Adrenal gland (tissue), 12 donors: ENCODE results near the gene THUMPD3. TPM values are rescaled to one million over a fixed set of nuclear protein-coding genes. Genes with fewer than 3 reads are reported as not detected.

Experiments used
- DNase-seq, 7 donors: peaks; one replicate each; pipeline ENCODE4 v3.0.0-alpha.2; 2019 to 2020
- H3K27ac ChIP-seq, 5 donors: fragments of 200-600 bp; sonication (generic) in 4 of 5; 1 replicate in 3 of 5; 2 replicates in 2 of 5; pipeline versions ENCODE4 v1.5.1 to v1.8.0; 2016 to 2020; ENCODE audit warnings: mild to moderate bottlenecking in 1 of 5
- H3K27me3 ChIP-seq: fragments of 200-600 bp; 2 replicates; pipeline ENCODE4 v1.8.0; 2021
- H3K36me3 ChIP-seq, 2 donors: fragments of 200-600 bp; replicated peaks in 1 of 2; 1 replicate in 1 of 2; 2 replicates in 1 of 2; pipeline versions ENCODE4 v1.5.1 to v1.8.0; 2018 to 2022
- H3K4me1 ChIP-seq, 2 donors: fragments of 200-600 bp; replicated peaks in 1 of 2; 1 replicate in 1 of 2; 2 replicates in 1 of 2; pipeline versions ENCODE4 v1.5.1 to v1.8.0; 2018 to 2021
- H3K4me3 ChIP-seq, 4 donors: fragments of 200-600 bp; sonication (generic) in 3 of 4; one replicate each; pipeline ENCODE4 v1.5.1; 2016 to 2018
- H3K9me3 ChIP-seq, 3 donors: fragments of 200-600 bp; sonication (generic) in 1 of 3; replicated peaks in 1 of 3; 1 replicate in 2 of 3; 2 replicates in 1 of 3; pipeline versions ENCODE4 v1.5.1 to v1.8.0; 2016 to 2021
- POLR2A ChIP-seq, 2 donors: fragments of 450-650 bp; IDR thresholded peaks; one replicate each; pipeline ENCODE4 v1.6.1; 2017; ENCODE audit warnings: antibody characterized with exemption in 2 of 2, mild to moderate bottlenecking in 2 of 2, moderate library complexity in 1 of 2
- WGBS, 4 donors: extraction: QIAGEN DNeasy Blood & Tissue Kit in 2 of 4; methylation state at CpG; one replicate each; pipeline versions ENCODE4 v1.1.5 to v1.1.7; 2013 to 2017; 5-methylcytosine and 5-hydroxymethylcytosine counted together
- intact Hi-C, 2 donors: fragments of 100-400 bp; cut with DNase I; formaldehyde crosslinking; loops; one replicate each; pipeline versions ENCODE4 v1.14.1 to v1.15.0; 2022 to 2023
- polyA plus RNA-seq, 3 donors: library from polyadenylated mRNA; stranded (reverse); fragments of 200-250 nt in 2 of 3; fragments of 350-450 nt in 1 of 3; fragmentation: Illumina TruSeq in 1 of 3; extraction: RNeasy Lipid Tissue Mini Kit (QIAGEN cat#74804) in 1 of 3; gene quantifications; one replicate each; pipeline ENCODE4 v1.2.3, GENCODE V29; 2013 to 2014
- total RNA-seq, 9 donors: library from RNA; depleted of rRNA in 4 of 9; stranded (reverse); fragments of >200 nt in 4 of 9; fragments of 120-200 nt in 1 of 9; fragmentation: NEBNext Ultra II Directional in 1 of 9; extraction: Animal tissue kit (Norgen Biotek cat#: 25700) in 1 of 9; gene quantifications; one replicate each; pipeline versions ENCODE4 v1.1.0 to v1.2.4, GENCODE V29; 2013 to 2023
- TF ChIP-seq, protein P1 (sequence below), 6 experiments: fragments of 450-650 bp in 4 of 6; fragments of 200-600 bp in 2 of 6; sonication (generic) in 1 of 6; IDR thresholded peaks; 1 replicate in 5 of 6; 2 replicates in 1 of 6; pipeline versions ENCODE4 v1.5.1 to v1.8.0; 2016 to 2021; ENCODE audit warnings: antibody characterized with exemption in 6 of 6, mild to moderate bottlenecking in 2 of 6, moderate library complexity in 1 of 6
- donor health status: healthy with polysubstance abuse.
- donor health status: Bipolar disorder and iron deficiency.
- donor health status: DM: yes; HTN: yes; CAD: no.
- donor health status: DM: no; HTN: no; CAD: no.
- donor health status: DM: no; HTN: no; CAD: no.
- donor health status: DM: yes; HTN: yes; CAD: no.

Gene THUMPD3
- total and polyA plus RNA-seq, 12 donors = 20.1 to 84.3 (median 42.8) TPM

DNA sequence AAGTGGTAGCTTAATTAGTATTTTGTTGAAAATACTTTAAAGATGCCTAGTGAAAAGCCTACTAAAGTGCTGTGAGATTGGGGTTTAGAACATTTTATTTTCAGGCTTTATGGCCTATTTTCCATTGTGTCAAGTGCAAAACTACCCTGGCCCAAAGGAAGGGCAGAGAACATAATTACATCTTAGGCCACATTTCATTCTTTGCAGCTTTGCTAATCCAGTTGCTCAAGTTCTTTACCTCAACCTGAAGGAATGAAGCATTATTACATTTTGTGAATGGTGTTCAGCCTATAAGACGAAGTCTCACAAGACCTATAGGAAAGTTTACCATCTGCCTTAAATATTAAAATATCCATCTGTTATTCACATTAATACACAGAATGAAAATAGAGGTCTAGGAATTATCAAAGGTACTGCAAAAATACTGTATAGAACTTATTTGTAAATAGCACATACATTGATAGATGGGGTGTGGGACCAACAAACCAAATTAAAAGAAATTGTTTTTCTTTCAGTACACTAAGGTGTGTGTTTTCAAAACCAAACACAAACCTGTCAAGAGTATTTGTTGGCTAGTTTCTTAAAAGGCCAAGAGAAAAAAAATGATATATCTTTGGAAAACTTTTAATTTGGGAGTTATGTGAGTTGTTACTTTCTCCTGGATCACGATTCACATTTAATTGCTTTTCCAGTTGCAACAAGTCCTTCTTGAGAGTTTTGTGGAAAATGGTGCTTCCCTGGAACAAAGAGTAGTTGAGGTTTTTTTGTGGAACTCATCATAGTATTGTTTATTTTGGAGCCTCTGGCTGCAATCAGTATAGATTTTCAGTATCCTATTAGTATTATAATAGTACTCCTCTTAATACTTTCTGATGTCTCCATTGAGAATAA, 22.6 kb downstream of the THUMPD3 start:
- Histone ChIP-seq H3K9me3 (no peaks in the 10 kb centered on the region), H3K27ac (no peak overlapping the region), H3K4me3 (no peak overlapping the region), H3K4me1 (peaks cover 4 to 7% of the 10 kb centered on the region in 2 donors), H3K36me3 (peaks cover 0 to 83% of the 10 kb centered on the region in 2 donors), H3K27me3 (no peaks in the 10 kb centered on the region)
- no peak for DNase-seq
- intact Hi-C loops = no loop called here
- 88 to 95% (median 90%) methylated on average over 2 of the region's 2 CpGs for WGBS, 4 donors
- TF ChIP-seq POLR2A (IDR thresholded peaks at IDR 0.05) = no peak
- TF ChIP-seq, protein P1, sequence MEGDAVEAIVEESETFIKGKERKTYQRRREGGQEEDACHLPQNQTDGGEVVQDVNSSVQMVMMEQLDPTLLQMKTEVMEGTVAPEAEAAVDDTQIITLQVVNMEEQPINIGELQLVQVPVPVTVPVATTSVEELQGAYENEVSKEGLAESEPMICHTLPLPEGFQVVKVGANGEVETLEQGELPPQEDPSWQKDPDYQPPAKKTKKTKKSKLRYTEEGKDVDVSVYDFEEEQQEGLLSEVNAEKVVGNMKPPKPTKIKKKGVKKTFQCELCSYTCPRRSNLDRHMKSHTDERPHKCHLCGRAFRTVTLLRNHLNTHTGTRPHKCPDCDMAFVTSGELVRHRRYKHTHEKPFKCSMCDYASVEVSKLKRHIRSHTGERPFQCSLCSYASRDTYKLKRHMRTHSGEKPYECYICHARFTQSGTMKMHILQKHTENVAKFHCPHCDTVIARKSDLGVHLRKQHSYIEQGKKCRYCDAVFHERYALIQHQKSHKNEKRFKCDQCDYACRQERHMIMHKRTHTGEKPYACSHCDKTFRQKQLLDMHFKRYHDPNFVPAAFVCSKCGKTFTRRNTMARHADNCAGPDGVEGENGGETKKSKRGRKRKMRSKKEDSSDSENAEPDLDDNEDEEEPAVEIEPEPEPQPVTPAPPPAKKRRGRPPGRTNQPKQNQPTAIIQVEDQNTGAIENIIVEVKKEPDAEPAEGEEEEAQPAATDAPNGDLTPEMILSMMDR (IDR thresholded peaks at IDR 0.05) = no peak

DNA sequence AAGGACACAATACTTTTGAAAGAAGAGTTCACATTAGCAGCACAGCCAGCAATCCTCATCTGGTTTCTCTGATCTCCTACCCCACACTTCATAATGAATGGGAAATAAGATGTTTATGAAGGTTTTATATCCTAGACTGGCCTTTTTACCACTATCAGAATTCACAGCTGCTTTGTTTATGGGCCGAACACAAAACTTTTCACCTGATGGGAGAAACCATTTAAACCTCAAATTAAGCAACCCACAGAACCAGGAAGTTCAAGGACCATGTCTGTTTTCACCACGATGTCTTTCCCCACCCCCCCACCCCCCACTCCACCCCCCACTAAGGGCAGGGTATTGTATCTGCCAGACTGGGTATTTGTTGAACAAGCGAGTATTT, 23.2 kb downstream of the THUMPD3 start:
- Histone ChIP-seq H3K27ac (no peak overlapping the region), H3K4me3 (no peak overlapping the region), H3K9me3 (no peaks in the 10 kb centered on the region), H3K4me1 (peaks cover 4 to 10% of the 10 kb centered on the region in 2 donors), H3K27me3 (no peaks in the 10 kb centered on the region), H3K36me3 (peaks cover 0 to 83% of the 10 kb centered on the region in 2 donors)
- intact Hi-C loops = no loop called here
- TF ChIP-seq POLR2A (IDR thresholded peaks at IDR 0.05) = no peak
- TF ChIP-seq, protein P1 (IDR thresholded peaks at IDR 0.05) = no peak
- no peak for DNase-seq
- 36 to 75% (median 67%) methylated on average over 3 of the region's 3 CpGs for WGBS, 4 donors

DNA sequence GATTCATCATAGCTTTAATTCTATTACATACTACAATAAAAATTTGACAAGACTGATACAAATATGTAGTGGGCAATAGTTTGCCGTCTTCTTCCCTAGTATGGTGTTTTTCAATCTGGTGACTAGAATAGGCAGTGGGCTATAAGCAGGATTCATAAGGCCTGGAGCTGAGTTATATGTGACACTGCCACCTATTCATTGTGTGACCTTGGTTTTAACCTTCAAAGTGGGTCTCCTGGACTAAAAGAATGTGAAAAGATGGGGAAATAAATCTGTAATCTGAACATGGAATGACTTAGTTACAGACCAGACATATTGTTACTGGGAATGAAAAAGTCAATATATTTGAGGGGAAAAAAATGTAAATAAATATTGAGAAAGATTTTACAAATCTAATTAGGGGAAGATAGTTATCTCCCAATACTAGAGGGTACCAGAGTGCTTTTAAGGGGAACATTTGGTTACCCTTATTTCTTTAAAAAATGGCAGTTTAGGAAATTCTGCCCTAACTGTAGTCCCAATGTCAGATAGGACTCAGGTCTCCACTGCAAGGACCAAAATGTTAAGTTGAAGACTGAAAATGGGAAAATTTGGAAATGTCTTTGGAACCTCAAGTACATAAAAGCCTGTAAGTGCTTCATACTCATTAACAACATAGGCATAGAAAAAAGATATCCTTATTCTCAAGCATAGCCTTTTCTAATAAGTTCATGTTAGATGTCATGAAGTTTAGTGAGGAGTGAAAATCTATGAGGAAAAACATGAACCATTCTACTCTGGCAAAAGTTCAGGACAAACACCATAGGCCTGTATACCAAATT, 23.9 kb downstream of the THUMPD3 start:
- H3K27ac ChIP-seq = no peak overlapping the region
- H3K36me3 ChIP-seq = peaks cover 0 to 89% of the 10 kb centered on the region in 2 donors
- no peaks in the 10 kb centered on the region for H3K9me3 ChIP-seq
- H3K4me3 ChIP-seq = no peak overlapping the region
- H3K27me3 ChIP-seq = no peaks in the 10 kb centered on the region
- 0 to 83% (median 51%) methylated on average over 1 of the region's 1 CpG for WGBS, 4 donors
- TF ChIP-seq POLR2A (IDR thresholded peaks at IDR 0.05) = no peak
- TF ChIP-seq, protein P1 (IDR thresholded peaks at IDR 0.05) = no peak
- no peak for DNase-seq
- intact Hi-C loops = no loop called here
- H3K4me1 ChIP-seq = peaks cover 4 to 17% of the 10 kb centered on the region in 2 donors

DNA sequence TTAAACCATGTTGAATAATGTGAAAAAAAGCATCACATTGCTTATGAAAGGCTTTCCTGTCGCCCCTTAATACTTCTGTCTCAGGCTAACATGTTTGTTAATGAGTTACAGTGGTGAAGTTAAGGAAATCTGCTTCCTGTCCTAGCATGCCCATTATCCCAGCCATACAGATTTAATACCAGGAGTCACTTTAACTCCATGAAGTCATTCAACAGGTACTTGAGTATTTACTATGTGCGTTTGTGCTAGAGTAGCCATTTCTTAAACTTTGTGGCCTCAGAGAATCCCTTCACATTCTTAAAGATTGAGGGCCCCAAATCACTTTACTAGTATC, 24.4 kb downstream of the THUMPD3 start:
- Histone ChIP-seq H3K36me3 (peaks cover 0 to 89% of the 10 kb centered on the region in 2 donors), H3K27me3 (no peaks in the 10 kb centered on the region), H3K9me3 (no peaks in the 10 kb centered on the region), H3K4me1 (peaks cover 6 to 22% of the 10 kb centered on the region in 2 donors), H3K4me3 (no peak overlapping the region), H3K27ac (no peak overlapping the region)
- no peak for DNase-seq
- TF ChIP-seq, protein P1 (IDR thresholded peaks at IDR 0.05) = no peak
- TF ChIP-seq POLR2A (IDR thresholded peaks at IDR 0.05) = no peak
- WGBS, 4 donors = 87 to 94% (median 87%) methylated on average over 2 of the region's 2 CpGs
- intact Hi-C loops = no loop called here
